GM12864 (cell line): Measurements from ENCODE around the gene ATG4B.

ENCODE experiments used
- DNase-seq: peaks from one replicate; pipeline ENCODE4 v3.0.0-alpha.2; 2011; ENCODE audit warnings: low read depth
- H3K4me3 ChIP-seq: 2 replicates; pipeline ENCODE4 v1.5.1; 2011; ENCODE audit warnings: mild to moderate bottlenecking, low read depth, low read length, control low read depth
- CTCF ChIP-seq: IDR thresholded peaks from 2 replicates; pipeline ENCODE4 v1.5.1; 2011; ENCODE audit warnings: low read depth, mild to moderate bottlenecking, moderate library complexity, low read length, control low read depth, inconsistent platforms; ENCODE audit errors: missing control alignments

The ATG4B gene

GRCh38 chr2:241668354-241668753, 30.9 kb downstream of the ATG4B start:
- H3K4me3 ChIP-seq: no peak overlapping the region
- no peak for TF ChIP-seq CTCF
- no peak for DNase-seq

- no peak overlapping the region for H3K4me3 ChIP-seq
- DNase-seq: no peak
- no peak for TF ChIP-seq CTCF
Observed at GRCh38 chr2:241668839-241669238, 31.3 kb downstream of the ATG4B start.

GRCh38 chr2:241670333-241671110, 33.0 kb downstream of the ATG4B start:
- DNase-seq: no peak
- no peak for TF ChIP-seq CTCF
- no peak overlapping the region for H3K4me3 ChIP-seq

GRCh38 chr2:241671457-241672240, 34.2 kb downstream of the ATG4B start:
- no peak overlapping the region for H3K4me3 ChIP-seq
- no peak for DNase-seq
- no peak for TF ChIP-seq CTCF

- no peak overlapping the region for H3K4me3 ChIP-seq
- DNase-seq: no peak
- no peak for TF ChIP-seq CTCF
Observed at GRCh38 chr2:241672243-241673188, 35.0 kb downstream of the ATG4B start.

- no peak overlapping the region for H3K4me3 ChIP-seq
- no peak for TF ChIP-seq CTCF
- DNase-seq: no peak
Observed at GRCh38 chr2:241673189-241673663, 35.7 kb downstream of the ATG4B start.
